H1 (cell line): ENCODE data around the gene KLK8. TPM values are rescaled to one million over a fixed set of nuclear protein-coding genes. Genes with fewer than 3 reads are reported as not detected.
A peak's percentile ranks its signal among the peaks of the same experiment; 100 is the strongest.

Experiments used
- CHD7 ChIP-seq: fragments of 300-600 bp; sonication (generic); IDR thresholded peaks from 2 replicates; pipeline ENCODE4 v1.7.1; 2012; ENCODE audit warnings: low read length, moderate library complexity, mild to moderate bottlenecking, inconsistent platforms; ENCODE audit not compliant: insufficient replicate concordance
- KDM1A ChIP-seq: fragments of 200-600, 300-600 bp; sonication (generic); IDR thresholded peaks from 2 replicates; pipeline ENCODE4 v1.7.1; 2016; ENCODE audit warnings: mild to moderate bottlenecking, low read length, borderline replicate concordance
- SRF ChIP-seq: IDR thresholded peaks from 2 replicates; pipeline ENCODE4 v1.6.1; 2011; ENCODE audit warnings: mild to moderate bottlenecking, low read depth, low read length, moderate library complexity
- TCF12 ChIP-seq: IDR thresholded peaks from 2 replicates; pipeline ENCODE4 v1.6.1; 2011; ENCODE audit warnings: low read depth, mild to moderate bottlenecking, low read length
- polyA plus RNA-seq, 7 experiments: library from polyadenylated mRNA; depleted of rRNA in 3 of 7; stranded (reverse) in 5 of 7; unstranded in 2 of 7; fragments of >200 nt in 5 of 7; fragments of 200-250 nt in 2 of 7; gene quantifications; 1 replicate in 5 of 7; 2 replicates in 1 of 7; 4 replicates in 1 of 7; pipeline versions ENCODE4 v1.2.1 to v1.2.3, GENCODE V29; 2011 to 2013; ENCODE audit warnings: missing spikeins in 2 of 7, mixed read lengths in 2 of 7
- total RNA-seq: library from RNA; stranded (reverse); fragmentation: NEBNext Ultra II Directional; extraction: Animal tissue kit (Norgen Biotek cat#: 25700); gene quantifications from 2 replicates; pipeline ENCODE4 v1.2.1, GENCODE V29; 2021

Gene KLK8
- total and polyA plus RNA-seq, 2 of the 8 experiments (the other 6 are each of a cell fraction or from before 2014, with no cell fraction given): 2.9 to 3.6 TPM

- TF ChIP-seq CHD7 (no peak), SRF (no peak), KDM1A (peak; percentile 68; the same call in 1 of the 2 replicates), TCF12 (no peak)
These were observed 54.3 kb downstream of the KLK8 start (continued) for GRCh38 chr19:50947123-50947522.
